DMS 273 treated with DMSO at 0.1 percent for 48 hours (cell line): ENCODE measurements around the gene HDLBP.

Source experiments
- DNase-seq: peaks from one replicate; lab custom pipeline; 2025; lab: John Stamatoyannopoulos, UW

The HDLBP gene

GRCh38 chr2:241249654-241250053, 65.8 kb downstream of the HDLBP start:
- DNase-seq, result no peak

GRCh38 chr2:241248897-241249296, 66.6 kb downstream of the HDLBP start:
- no peak for DNase-seq

- DNase-seq, result no peak
Measured at GRCh38 chr2:241248289-241248688, 67.2 kb downstream of the HDLBP start.

DNA sequence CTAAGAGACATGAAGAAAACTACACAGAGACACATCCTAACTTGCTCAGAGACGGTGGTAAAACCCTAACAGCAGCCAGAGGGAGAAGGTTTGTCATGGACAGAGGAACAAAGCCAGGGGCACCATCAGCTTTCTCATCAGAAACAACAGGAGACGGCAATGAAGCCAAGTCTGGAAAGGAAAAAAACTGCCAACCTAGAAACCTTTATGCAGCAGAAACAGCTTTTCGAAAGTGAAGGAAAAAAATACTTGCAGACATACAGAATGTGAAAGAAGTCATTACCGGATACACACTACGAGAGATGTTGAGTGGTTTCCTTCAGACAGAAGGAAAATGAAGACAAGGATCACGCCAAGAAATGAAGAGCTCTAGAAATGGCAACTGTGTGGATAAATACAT, 71.1 kb downstream of the HDLBP start:
- no peak for DNase-seq

DNA sequence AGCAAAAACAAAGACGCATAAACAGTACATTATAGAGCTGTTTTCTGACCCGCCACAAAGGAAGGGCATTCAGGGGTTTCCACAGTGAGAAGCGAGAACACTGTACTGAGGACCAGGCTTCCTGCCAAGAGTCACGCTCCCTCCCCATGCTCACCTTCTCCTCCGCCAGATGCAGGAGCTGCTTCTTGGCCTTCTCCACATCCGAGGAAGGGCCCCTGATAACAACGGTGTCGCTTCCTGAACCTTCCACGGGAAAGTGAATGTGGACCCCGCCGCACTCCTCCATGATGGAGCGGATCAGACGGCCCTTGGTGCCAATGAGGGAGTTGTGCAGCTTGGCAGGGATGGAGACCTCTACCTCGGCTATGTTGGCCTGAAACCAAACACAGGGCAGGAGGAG, 73.2 kb downstream of the HDLBP start:
- no peak for DNase-seq

DNA sequence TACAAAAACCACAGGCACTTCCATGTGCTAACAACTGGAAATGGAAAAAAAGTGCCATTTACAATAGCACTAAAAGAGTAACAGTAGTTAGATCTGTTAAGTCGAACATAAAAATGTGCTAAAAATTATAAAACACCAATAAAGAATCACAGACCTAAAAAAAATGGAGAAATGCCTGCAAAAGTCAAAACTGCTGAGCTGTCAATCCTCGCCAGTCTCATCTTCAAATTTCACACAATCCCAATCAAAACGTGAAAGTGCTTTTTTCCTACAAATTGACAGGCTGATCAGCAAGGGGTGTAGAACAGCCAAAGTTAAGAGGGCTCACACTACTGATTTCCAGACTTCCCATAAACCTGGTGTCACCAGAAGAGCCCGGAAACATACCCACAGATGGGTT, 73.8 kb downstream of the HDLBP start:
- DNase-seq, result no peak

DNA sequence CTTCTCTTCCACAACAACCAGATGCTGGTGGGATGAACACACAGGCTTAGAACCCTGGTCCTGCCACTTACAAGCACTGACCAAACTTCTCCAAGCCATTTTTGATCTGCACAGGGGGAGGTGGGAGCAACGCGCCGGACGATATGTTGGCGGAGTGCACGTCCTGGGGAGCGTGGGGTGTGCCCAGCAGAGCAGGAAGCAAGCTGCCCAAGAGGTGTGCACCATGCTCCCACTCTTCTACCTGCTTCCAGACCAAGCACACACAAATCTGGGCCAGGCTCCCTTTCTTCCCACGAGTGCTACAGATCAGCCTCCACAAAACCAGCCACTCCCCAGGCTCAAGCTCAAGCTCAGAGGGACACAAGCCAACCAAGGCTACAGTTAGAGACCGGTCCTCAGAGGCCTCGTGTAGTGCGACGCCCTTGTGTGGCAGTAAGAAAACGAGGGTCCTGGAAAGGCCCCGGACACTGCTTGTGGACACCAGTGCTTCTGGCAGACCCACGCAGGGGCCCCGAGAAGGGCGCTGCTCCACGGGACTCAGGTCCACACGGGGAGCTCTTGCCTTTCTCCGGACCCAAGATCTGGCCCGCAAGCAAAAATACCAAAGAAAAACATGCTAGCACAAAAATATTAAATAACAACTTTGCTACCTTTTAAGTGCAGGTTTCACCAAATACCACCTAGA, 75.0 kb downstream of the HDLBP start:
- no peak for DNase-seq

DNA sequence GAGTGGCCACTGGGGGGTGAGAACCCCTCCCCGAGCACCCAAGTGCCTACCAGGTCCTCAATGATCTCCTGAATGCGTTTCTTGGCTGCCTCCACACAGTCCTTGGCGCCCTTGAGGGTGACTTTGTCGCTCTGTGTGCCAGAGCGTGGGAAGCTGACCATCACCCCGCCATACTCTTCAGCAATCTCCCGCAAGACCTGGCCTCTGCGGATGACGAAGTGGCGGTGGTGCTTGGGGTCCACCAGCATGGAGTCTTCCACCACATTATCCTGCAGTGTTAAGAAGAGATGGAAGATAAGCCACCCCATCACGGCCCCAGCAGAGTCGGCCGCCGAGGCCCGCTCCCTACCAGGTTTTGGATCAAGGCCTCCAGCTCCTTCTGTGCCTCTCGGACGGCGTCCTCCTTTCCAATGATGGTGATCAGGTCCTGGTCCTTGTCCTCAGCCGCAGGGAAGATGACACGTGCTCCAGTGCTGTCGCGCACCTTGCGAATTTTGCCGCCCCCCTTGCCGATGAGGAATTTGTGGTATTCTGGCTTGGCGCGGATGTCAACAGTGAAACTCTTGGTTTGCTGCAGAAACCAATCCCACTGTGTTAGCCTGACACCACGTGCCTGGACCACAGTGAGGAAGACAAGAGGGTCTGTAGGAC, 75.8 kb downstream of the HDLBP start:
- no peak for DNase-seq

- no peak for DNase-seq
Measured at GRCh38 chr2:241238693-241239198, 76.7 kb downstream of the HDLBP start.

- no peak for DNase-seq
Measured at GRCh38 chr2:241237949-241238371, 77.5 kb downstream of the HDLBP start.

DNA sequence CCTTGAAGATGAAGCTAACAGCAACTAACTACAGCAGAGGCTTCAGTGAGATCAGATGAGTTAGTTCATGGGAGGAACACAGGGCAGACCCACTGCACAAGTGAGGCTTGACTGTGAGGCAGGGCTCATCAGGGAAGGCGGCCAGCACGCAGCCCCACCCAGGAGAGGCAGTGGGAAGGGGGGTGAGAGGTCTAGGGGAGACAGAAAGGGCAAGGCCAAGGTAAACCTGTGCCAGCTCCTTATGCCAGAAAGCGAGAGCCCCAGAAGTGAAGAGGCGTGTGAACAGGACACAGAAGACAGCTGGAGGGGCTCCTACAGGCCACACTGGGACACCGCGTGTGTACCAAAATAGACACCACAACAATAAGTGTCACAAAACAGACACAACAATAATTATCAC, 78.4 kb downstream of the HDLBP start:
- no peak for DNase-seq

GRCh38 chr2:241235859-241236593, 79.4 kb downstream of the HDLBP start:
- no peak for DNase-seq

GRCh38 chr2:241234962-241235740, 80.3 kb downstream of the HDLBP start:
- no peak for DNase-seq

GRCh38 chr2:241234066-241234790, 81.2 kb downstream of the HDLBP start:
- no peak for DNase-seq

DNA sequence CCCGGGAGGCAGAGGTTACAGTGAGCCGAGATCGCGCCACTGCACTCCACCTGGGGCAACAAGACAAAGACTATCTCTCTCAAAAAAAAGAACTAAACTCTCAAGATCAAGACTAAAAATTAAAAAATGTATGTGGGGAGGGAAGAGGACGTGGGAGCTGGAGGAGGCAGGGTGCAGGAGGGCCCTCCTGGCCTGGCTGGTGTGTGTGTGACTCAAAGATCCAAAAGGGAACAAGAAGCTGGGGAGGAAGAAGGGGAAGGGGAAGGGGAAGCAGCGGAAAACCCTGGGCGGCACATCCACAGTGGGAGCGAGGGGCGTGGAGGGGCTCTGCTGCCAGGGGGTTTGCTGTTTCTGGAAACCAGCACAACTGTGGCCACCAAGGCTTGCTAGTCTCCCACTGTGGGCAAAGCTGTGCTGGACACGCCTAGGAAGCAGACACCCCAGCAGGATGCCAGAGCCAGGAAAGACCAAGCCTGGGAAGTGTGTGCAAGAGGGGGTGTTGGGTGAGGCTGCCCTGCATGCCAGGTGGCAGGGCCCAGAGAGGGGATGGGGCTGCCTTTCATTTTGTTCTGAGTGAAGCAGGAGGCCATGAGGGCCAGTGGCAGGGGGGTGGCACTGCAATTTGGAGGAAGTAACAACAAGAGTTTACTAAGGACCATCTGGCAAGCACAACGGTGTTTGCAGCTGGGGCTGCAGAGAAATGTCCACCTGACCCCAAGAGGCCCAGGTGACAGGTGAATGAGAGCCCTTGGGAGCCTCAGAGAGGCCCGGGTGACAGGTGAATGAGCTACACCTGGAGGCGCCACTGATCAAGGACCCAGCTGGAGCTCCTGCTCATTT, 82.5 kb downstream of the HDLBP start:
- DNase-seq, result no peak

DNA sequence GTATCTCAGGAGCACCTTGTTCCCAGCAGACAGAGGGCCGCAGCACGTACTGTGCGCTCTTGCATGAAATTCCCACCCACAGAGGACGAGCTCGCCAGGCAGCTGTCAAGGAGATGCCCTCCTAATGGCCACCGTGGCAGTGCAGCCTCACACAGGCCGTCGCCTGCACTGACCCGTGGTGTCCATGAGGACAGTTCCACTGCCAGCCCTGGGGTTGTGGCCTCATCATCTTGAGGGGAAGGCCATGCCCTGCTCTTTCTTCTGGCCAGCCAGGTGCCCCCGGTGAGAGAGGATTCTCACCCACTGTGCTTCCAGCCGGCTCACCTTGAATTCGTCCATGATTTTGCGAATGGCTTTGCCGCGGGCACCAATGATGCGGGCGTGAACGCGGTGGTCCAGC, 85.0 kb downstream of the HDLBP start:
- DNase-seq, result no peak

DNA sequence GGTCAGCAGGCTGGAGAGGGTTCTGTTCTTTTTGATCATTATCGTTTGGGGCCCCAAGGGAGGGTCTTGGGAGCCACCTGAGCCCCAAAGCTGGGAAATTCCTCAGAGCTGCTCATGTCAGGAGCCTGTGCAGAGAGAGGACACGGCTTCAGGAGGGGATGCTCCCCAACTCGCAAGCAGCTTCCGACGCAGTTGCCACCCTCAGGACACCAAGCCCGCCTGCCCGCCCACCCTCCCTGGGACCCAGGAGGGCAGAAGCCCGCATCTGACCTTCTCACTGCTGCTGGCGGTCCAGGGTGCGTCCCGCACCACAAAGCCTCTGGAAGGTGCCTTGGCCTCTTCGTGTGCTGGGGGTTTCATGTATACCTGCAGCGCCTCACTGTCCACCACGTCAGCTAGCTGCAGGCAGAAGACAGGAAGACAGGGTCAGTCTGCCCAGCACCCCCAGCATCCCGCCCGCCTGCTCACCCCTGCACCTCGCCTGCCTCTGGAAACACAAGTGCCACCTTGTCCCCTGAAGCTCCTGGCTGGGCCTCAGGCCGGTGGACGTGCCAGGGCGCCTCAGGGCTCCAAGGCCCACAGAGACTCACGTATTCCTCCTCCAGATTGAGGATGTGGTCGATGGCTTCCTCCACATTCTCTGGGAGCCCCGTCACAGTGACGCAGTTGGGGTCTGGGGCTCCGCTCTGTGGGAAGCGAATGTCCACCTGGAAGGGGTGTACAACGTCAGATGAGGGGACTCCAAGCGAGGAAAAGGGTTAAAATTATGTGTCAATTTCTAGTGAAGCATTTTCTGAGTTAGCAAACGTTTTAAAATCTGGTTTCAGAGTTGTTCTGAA, 85.7 kb downstream of the HDLBP start:
- DNase-seq, result no peak

DNA sequence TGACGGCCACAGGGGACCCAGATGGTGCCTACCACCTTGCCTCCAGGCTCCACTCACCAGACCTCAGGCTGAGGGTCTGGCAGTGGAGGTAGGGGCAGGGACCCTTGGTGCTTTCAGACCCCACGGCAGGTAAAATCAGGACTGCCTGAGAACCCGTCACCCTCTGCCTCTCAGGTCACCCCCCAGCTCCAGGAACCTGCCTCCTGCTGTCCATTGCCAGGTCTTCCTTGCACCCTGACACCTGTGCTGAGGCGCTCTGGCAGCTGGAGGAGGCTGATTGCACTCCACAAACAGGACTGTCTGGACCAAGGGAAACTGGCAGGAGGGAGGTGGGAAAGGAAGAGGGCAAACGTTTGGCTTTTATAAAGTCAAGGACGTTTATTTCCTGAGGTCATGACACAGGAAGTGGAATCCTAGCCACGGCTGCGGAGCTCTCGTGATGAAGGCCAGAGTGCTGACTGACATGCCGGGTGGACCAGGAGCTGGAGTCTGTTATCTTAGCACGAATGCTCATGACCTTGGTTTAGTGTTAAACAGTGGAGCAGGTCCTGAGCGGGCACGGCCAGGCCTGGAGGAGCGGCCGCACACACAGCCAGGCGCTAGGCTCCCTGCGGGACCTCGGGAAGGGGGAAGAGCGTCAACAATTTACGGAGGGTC, 86.5 kb downstream of the HDLBP start:
- DNase-seq, result no peak
